Regular cardiac myocyte (primary cell): Measurements from ENCODE around the gene MAPKBP1. TPM values are rescaled to one million over a fixed set of nuclear protein-coding genes. Genes with fewer than 3 reads are reported as not detected.

Experiments used
- total RNA-seq: library from RNA; depleted of rRNA; stranded (reverse); fragments of >200 nt; gene quantifications from 2 replicates; pipeline ENCODE4 v1.2.3, GENCODE V29; 2014

Gene MAPKBP1, protein sequence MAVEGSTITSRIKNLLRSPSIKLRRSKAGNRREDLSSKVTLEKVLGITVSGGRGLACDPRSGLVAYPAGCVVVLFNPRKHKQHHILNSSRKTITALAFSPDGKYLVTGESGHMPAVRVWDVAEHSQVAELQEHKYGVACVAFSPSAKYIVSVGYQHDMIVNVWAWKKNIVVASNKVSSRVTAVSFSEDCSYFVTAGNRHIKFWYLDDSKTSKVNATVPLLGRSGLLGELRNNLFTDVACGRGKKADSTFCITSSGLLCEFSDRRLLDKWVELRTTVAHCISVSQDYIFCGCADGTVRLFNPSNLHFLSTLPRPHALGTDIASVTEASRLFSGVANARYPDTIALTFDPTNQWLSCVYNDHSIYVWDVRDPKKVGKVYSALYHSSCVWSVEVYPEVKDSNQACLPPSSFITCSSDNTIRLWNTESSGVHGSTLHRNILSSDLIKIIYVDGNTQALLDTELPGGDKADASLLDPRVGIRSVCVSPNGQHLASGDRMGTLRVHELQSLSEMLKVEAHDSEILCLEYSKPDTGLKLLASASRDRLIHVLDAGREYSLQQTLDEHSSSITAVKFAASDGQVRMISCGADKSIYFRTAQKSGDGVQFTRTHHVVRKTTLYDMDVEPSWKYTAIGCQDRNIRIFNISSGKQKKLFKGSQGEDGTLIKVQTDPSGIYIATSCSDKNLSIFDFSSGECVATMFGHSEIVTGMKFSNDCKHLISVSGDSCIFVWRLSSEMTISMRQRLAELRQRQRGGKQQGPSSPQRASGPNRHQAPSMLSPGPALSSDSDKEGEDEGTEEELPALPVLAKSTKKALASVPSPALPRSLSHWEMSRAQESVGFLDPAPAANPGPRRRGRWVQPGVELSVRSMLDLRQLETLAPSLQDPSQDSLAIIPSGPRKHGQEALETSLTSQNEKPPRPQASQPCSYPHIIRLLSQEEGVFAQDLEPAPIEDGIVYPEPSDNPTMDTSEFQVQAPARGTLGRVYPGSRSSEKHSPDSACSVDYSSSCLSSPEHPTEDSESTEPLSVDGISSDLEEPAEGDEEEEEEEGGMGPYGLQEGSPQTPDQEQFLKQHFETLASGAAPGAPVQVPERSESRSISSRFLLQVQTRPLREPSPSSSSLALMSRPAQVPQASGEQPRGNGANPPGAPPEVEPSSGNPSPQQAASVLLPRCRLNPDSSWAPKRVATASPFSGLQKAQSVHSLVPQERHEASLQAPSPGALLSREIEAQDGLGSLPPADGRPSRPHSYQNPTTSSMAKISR (N-terminal part only)
- 14.1 and 16.1 TPM in 2 replicates for total RNA-seq

DNA sequence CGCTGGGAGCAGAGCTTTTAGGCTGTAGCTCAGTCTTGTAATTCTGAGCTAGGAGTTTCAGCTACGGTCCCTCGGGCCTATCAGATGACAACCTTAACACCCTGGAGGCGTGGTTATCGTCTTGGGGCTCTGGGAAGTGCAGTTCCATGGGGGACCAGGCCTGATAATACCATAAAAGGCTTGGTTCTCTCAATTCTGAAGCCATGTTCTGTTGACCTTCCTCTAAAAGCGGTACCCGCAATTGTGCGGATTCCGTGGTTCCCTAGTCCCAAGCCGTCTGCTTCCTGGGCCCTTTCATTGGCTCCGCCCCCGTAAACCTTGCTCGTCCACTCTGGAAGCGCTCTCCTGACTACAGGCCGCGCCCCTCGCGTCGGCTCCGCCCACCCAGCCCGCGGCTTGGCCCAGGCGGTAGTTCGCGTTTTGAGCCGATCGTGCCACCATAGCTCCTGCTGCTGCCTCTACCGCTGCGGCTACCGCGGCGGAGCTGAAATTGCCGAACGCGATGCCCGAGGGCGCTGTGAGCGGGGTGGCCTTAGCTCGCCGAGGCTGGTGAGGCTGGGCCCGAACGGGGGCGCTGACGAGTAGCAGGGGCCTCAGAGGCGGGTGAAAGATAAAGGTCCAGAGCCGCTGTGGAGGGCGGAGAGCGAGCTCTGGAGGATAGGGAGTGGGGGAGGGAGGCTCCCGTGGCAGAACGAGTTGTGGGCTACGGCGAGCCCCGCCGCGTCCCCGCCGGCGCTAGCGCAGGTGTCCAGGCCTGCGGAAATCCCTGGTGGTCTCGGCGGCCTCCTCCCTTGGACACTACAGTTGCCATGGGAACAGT is at the start of gene MAPKBP1:
Gene MAPKBP1, plus strand, starts transcription at position 423 of the 820 bp plus-strand sequence. CDS start 792 bp downstream, outside the sequence.

DNA sequence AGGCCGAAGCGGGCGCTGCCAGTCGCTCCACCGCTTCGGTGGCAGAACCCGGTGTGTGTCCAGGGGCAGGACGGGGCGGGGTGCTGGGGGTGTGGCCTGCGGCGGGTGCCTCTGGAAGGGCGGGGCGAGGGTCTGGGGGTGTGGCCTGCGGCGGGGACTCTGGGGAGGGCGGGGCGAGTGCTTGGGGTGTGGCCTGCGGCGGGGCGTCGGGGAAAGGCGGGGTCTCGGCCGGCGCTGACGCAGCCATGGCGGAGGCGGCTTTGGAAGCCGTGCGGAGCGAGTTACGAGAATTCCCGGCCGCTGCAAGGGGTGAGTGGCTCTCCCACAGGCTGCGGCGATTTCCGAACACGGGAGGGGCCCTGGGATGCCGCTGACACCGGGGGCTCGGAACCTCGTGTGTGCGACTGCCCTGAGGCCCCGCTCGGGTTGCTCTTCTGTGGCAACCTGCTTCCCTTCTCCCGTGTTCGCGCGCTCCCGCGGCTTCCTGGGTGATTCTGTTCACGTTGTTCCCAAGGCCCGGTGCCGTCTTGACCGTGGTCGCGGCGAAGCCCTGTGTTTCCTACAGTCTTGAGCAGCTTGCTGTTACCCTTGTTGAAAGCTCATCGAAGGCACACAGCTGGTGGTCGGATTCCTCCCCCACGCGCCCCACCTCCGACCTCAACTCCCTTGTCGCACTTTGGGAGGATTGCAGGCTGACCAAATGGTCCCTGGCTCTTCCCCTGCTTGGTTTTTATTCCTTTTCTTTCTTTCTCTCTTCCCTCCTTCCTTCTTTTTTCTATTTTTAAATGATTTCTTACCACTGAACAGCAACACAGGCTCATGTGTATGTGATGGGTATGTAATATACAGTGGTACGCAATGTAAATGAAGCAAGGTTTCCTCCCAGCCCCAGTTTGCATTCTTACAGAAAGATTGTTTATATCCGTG is 53.9 kb downstream of the MAPKBP1 start, which contains the start of gene JMJD7:
Gene JMJD7, plus strand, starts transcription at position 213 of the 927 bp plus-strand sequence. Its CDS starts 33 bp downstream, at position 246.

DNA sequence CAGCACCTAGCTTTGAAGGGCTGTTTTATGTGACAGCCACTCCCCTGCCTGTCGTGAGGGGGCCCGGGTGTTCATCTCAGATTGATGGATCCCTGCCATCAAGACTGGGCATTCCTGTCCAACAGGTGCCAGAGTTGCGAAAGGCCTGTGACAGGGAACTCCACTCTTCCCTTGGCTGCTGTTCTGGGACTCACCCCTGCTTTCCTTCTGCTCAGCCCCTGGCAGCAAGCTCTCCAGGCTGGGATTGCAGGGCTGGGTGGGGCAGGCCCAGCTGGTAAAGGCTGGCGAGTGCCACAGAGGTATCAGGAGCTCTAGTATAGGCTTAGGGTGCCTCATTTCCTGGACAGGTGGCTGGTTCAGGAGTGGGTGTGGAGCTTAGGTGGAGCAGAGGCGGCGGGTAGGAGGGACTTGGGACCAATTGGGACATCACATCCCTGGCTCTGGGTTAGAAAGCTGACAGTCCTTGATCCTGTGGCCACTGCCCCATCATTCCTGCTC is 64.2 kb downstream of the MAPKBP1 start, which contains the start of gene PLA2G4B:
Gene PLA2G4B, plus strand, starts transcription at position 448 of the 498 bp plus-strand sequence. CDS start 67 bp downstream, outside the sequence.

Other genes starting within 250 kb of the MAPKBP1 start
- gene RPAP1, start 230.2 kb upstream of the MAPKBP1 start, total RNA-seq = 52.0 and 53.6 TPM in 2 replicates
- gene TYRO3, start 215.3 kb upstream of the MAPKBP1 start, total RNA-seq = 3.4 and 5.9 TPM in 2 replicates
- 31.2 and 48.2 TPM in 2 replicates for gene MGA, start 114.1 kb upstream of the MAPKBP1 start, total RNA-seq
- gene JMJD7, start 53.6 kb downstream of the MAPKBP1 start, total RNA-seq = 3.4 and 3.5 TPM in 2 replicates
- gene PLA2G4B, start 64.4 kb downstream of the MAPKBP1 start, total RNA-seq = 0.38 and 0.85 TPM in 2 replicates
- gene SPTBN5, start 119.6 kb downstream of the MAPKBP1 start, total RNA-seq = 0.28 and 0.38 TPM in 2 replicates
- 11.6 and 22.8 TPM in 2 replicates for gene EHD4, start 198.1 kb downstream of the MAPKBP1 start, total RNA-seq
- gene PLA2G4E, start 246.6 kb downstream of the MAPKBP1 start, total RNA-seq = not detected in 2 replicates